H1 (cell line): ENCODE data around the gene SYN1. TPM values are rescaled to one million over a fixed set of nuclear protein-coding genes. Genes with fewer than 3 reads are reported as not detected.

Experiments
- CTCF ChIA-PET: fragments of 300-600 bp; sonication (Branson Sonifier 250); formaldehyde crosslinking; loops from one replicate; lab custom pipeline; 2021; ENCODE audit not compliant: partially characterized antibody; lab: Charles Lee
- POLR2A ChIA-PET: fragments of 300-600 bp; sonication (Branson Sonifier 250); formaldehyde crosslinking; loops from one replicate; lab custom pipeline; 2021; ENCODE audit warnings: inconsistent platforms; ENCODE audit not compliant: partially characterized antibody; lab: Charles Lee
- DNase-seq, 2 experiments: peaks; one replicate each; pipeline versions ENCODE4 v3.0.0 to v3.0.0-alpha.2; 2010 to 2022; ENCODE audit warnings: low spot score in 2 of 2, low read depth in 1 of 2, mixed read lengths in 1 of 2
- FAIRE-seq: peaks from 2 replicates; lab custom pipeline; 2011; peaks lifted over from hg19 to GRCh38; lab: Jason Lieb, UNC
- H2AFZ ChIP-seq: 2 replicates; pipeline ENCODE4 v1.8.1; 2012; ENCODE audit warnings: low read length, inconsistent platforms
- H2AK5ac ChIP-seq: 2 replicates; pipeline ENCODE4 v1.6.1; 2013; ENCODE audit warnings: low read depth, low read length
- H2BK120ac ChIP-seq: replicated peaks from 2 replicates; pipeline ENCODE3; 2013; ENCODE audit warnings: low read depth, low read length, inconsistent platforms
- H2BK12ac ChIP-seq: 2 replicates; pipeline ENCODE4 v1.6.1; 2013; ENCODE audit warnings: low read depth, low read length
- H2BK15ac ChIP-seq: 2 replicates; pipeline ENCODE4 v1.6.1; 2013; ENCODE audit warnings: low read length
- H2BK20ac ChIP-seq: 2 replicates; pipeline ENCODE4 v1.6.1; 2013; ENCODE audit warnings: low read length
- H2BK5ac ChIP-seq: 2 replicates; pipeline ENCODE4 v1.6.1; 2013; ENCODE audit warnings: low read depth, low read length
- H3K14ac ChIP-seq: 2 replicates; pipeline ENCODE4 v1.6.1; 2013; ENCODE audit warnings: inconsistent platforms; ENCODE audit not compliant: insufficient read length
- H3K18ac ChIP-seq: 2 replicates; pipeline ENCODE4 v1.6.1; 2013; ENCODE audit warnings: low read length; ENCODE audit errors: extremely low read depth
- H3K23ac ChIP-seq: 2 replicates; pipeline ENCODE4 v1.6.1; 2013; ENCODE audit warnings: inconsistent platforms; ENCODE audit not compliant: insufficient read length
- H3K23me2 ChIP-seq: 2 replicates; pipeline ENCODE4 v1.6.1; 2013; ENCODE audit warnings: low read depth, low read length
- H3K27ac ChIP-seq: 2 replicates; pipeline ENCODE4 v1.6.1; 2011; ENCODE audit warnings: low read depth, low read length, inconsistent platforms
- H3K27me3 ChIP-seq, 4 experiments: replicated peaks in 1 of 4; 1 replicate in 1 of 4; 2 replicates in 3 of 4; pipeline versions ENCODE4 v1.6.1 to v1.8.1; 2011 to 2013; ENCODE audit warnings: low read length in 3 of 4, mild to moderate bottlenecking in 3 of 4, inconsistent platforms in 2 of 4, mixed read lengths in 2 of 4, moderate library complexity in 1 of 4; ENCODE audit not compliant: control insufficient read depth in 3 of 4, insufficient read depth in 3 of 4; ENCODE audit errors: extremely low read depth in 1 of 4
- H3K36me3 ChIP-seq, 4 experiments: 2 replicates each; pipeline versions ENCODE4 v1.6.1 to v1.8.1; 2011 to 2013; ENCODE audit warnings: mild to moderate bottlenecking in 4 of 4, low read length in 3 of 4, moderate library complexity in 2 of 4, control low read depth in 1 of 4, inconsistent platforms in 1 of 4; ENCODE audit not compliant: insufficient read depth in 4 of 4, control insufficient read depth in 2 of 4
- H3K4ac ChIP-seq: replicated peaks from 2 replicates; pipeline ENCODE3; 2013; ENCODE audit warnings: low read length, low read depth, mixed read lengths, inconsistent platforms; ENCODE audit not compliant: insufficient read length
- H3K4me1 ChIP-seq, 4 experiments: replicated peaks in 1 of 4; 1 replicate in 1 of 4; 2 replicates in 3 of 4; pipeline versions ENCODE4 v1.6.1 to v1.8.1; 2011 to 2013; ENCODE audit warnings: low read length in 3 of 4, inconsistent platforms in 2 of 4, mixed read lengths in 1 of 4; ENCODE audit not compliant: insufficient read depth in 4 of 4, control insufficient read depth in 3 of 4
- H3K4me2 ChIP-seq, 2 experiments: 2 replicates each; pipeline versions ENCODE4 v1.6.1 to v1.8.1; 2011 to 2013; ENCODE audit warnings: low read depth in 2 of 2, low read length in 2 of 2, control low read depth in 1 of 2, inconsistent platforms in 1 of 2, mild to moderate bottlenecking in 1 of 2; ENCODE audit not compliant: insufficient read depth in 1 of 2
- H3K4me3 ChIP-seq, 4 experiments: fragments of 200-600, 300-600 bp in 1 of 4; sonication (generic), shearing (Covaris generic), sonication (Bioruptor Twin) in 1 of 4; 2 replicates each; pipeline versions ENCODE4 v1.5.1 to v1.8.1; 2011 to 2016; ENCODE audit warnings: low read length in 4 of 4, low read depth in 3 of 4, control low read depth in 2 of 4, inconsistent platforms in 2 of 4, mild to moderate bottlenecking in 2 of 4, mixed read lengths in 1 of 4, moderate library complexity in 1 of 4; ENCODE audit not compliant: insufficient read depth in 2 of 4; ENCODE audit errors: extremely low read depth in 1 of 4
- H3K56ac ChIP-seq: replicated peaks from 2 replicates; pipeline ENCODE3; 2013; ENCODE audit warnings: low read depth, mild to moderate bottlenecking, mixed read lengths, low read length, inconsistent platforms; ENCODE audit not compliant: insufficient read length
- H3K79me1 ChIP-seq: 2 replicates; pipeline ENCODE4 v1.6.1; 2013; ENCODE audit warnings: low read depth, low read length, control low read depth
- H3K79me2 ChIP-seq, 2 experiments: 2 replicates each; pipeline versions ENCODE4 v1.6.1 to v1.8.1; 2012 to 2013; ENCODE audit warnings: low read length in 2 of 2, mild to moderate bottlenecking in 2 of 2, inconsistent platforms in 1 of 2; ENCODE audit not compliant: insufficient read depth in 2 of 2, control insufficient read depth in 1 of 2
- H3K9ac ChIP-seq, 4 experiments: replicated peaks in 1 of 4; 1 replicate in 1 of 4; 2 replicates in 3 of 4; pipeline versions ENCODE4 v1.6.1 to v1.8.1; 2011 to 2013; ENCODE audit warnings: low read depth in 3 of 4, low read length in 3 of 4, control low read depth in 2 of 4, mild to moderate bottlenecking in 2 of 4, moderate library complexity in 2 of 4, inconsistent platforms in 1 of 4; ENCODE audit errors: extremely low read depth in 1 of 4
- H3K9me3 ChIP-seq, 2 experiments: 2 replicates each; pipeline versions ENCODE4 v1.6.1 to v1.8.1; 2012 to 2013; ENCODE audit warnings: mild to moderate bottlenecking in 2 of 2, moderate library complexity in 2 of 2, control low read depth in 1 of 2, inconsistent platforms in 1 of 2, low read depth in 1 of 2, low read length in 1 of 2, mixed read lengths in 1 of 2; ENCODE audit not compliant: insufficient read depth in 2 of 2
- H4K20me1 ChIP-seq, 2 experiments: replicated peaks in 1 of 2; 2 replicates each; pipeline versions ENCODE3 to v1.8.1; 2011 to 2013; ENCODE audit warnings: inconsistent platforms in 2 of 2, low read length in 2 of 2, mild to moderate bottlenecking in 1 of 2; ENCODE audit not compliant: insufficient read depth in 2 of 2, control insufficient read depth in 1 of 2
- H4K5ac ChIP-seq: 2 replicates; pipeline ENCODE4 v1.6.1; 2013; ENCODE audit warnings: low read length, low read depth, mixed read lengths, inconsistent platforms; ENCODE audit not compliant: insufficient read length
- H4K8ac ChIP-seq: 2 replicates; pipeline ENCODE4 v1.8.0; 2013; ENCODE audit warnings: mild to moderate bottlenecking, moderate library complexity, low read length, inconsistent platforms; ENCODE audit not compliant: insufficient read depth; ENCODE audit errors: extremely low read depth
- H4K91ac ChIP-seq: replicated peaks from 2 replicates; pipeline ENCODE3; 2013; ENCODE audit warnings: low read length, mixed read lengths, inconsistent platforms; ENCODE audit not compliant: insufficient read length
- SP2 ChIP-seq: IDR thresholded peaks from 2 replicates; pipeline ENCODE4 v1.6.1; 2012; ENCODE audit warnings: mild to moderate bottlenecking, low read length, inconsistent platforms
- WGBS, 2 experiments: shearing (Covaris generic) in 1 of 2; methylation state at CpG; one replicate each; pipeline versions ENCODE4 v1.1.6 to v1.1.7; 2013 to 2015; ENCODE audit warnings: low lambda C conversion rate in 2 of 2, mixed read lengths in 2 of 2, inconsistent platforms in 1 of 2, low coverage in 1 of 2, missing lambda C conversion rate in 1 of 2; ENCODE audit not compliant: insufficient replicate concordance in 2 of 2, insufficient coverage in 1 of 2, insufficient read length in 1 of 2; ENCODE audit errors: extremely low coverage in 1 of 2, missing lambda C conversion rate in 1 of 2; 5-methylcytosine and 5-hydroxymethylcytosine counted together
- polyA plus RNA-seq, 7 experiments: library from polyadenylated mRNA; depleted of rRNA in 3 of 7; stranded (reverse) in 5 of 7; unstranded in 2 of 7; fragments of >200 nt in 5 of 7; fragments of 200-250 nt in 2 of 7; gene quantifications; 1 replicate in 5 of 7; 2 replicates in 1 of 7; 4 replicates in 1 of 7; pipeline versions ENCODE4 v1.2.1 to v1.2.3, GENCODE V29; 2011 to 2013; ENCODE audit warnings: missing spikeins in 2 of 7, mixed read lengths in 2 of 7
- total RNA-seq: library from RNA; stranded (reverse); fragmentation: NEBNext Ultra II Directional; extraction: Animal tissue kit (Norgen Biotek cat#: 25700); gene quantifications from 2 replicates; pipeline ENCODE4 v1.2.1, GENCODE V29; 2021
- TF ChIP-seq, protein P1 (sequence below), 3 experiments: IDR thresholded peaks; 1 replicate in 2 of 3; 2 replicates in 1 of 3; pipeline versions ENCODE4 v1.5.1 to v1.6.1; 2011; ENCODE audit warnings: low read length in 3 of 3, mild to moderate bottlenecking in 3 of 3, inconsistent platforms in 2 of 3, low read depth in 1 of 3, moderate library complexity in 1 of 3; ENCODE audit not compliant: insufficient read depth in 1 of 3; ENCODE audit errors: control extremely low read depth in 1 of 3

The SYN1 gene
- total and polyA plus RNA-seq, 2 of the 8 experiments (the other 6 are each of a cell fraction or from before 2014, with no cell fraction given), result 2.1 to 14.1 TPM

DNA sequence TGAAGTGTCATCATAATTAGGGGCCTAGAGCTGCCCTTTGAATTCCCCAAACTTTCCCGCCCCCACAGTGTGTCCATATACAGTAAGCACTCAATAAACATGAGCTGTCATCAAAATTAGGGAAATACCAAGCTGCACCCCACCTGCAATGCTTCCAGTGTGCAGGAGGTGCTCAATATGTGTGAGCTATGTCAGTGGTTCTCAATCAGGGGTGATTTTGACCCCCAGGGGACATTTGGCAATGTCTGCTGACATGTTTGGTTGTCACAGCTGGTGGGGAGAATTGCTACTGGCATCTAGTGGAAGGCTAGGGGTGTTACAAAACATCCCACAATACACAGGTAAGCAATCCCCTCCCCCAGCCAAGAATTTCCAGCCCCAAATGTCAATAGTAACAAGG lies 9.3 kb upstream of the SYN1 start:
- H3K79me2 ChIP-seq, result no peaks in the 10 kb centered on the region
- H3K27me3 ChIP-seq, result no peaks in the 10 kb centered on the region
- H3K27ac ChIP-seq, result no peak overlapping the region
- H3K23me2 ChIP-seq, result no peaks in the 10 kb centered on the region
- H3K9me3 ChIP-seq, result no peaks in the 10 kb centered on the region
- peak; percentile 98 for FAIRE-seq
- H4K5ac ChIP-seq, result no peak overlapping the region
- H3K18ac ChIP-seq, result no peak overlapping the region
- no peaks in the 10 kb centered on the region for H3K79me1 ChIP-seq
- no peak overlapping the region for H2BK5ac ChIP-seq
- H4K8ac ChIP-seq, result no peak overlapping the region
- WGBS, 2 experiments, result 88% methylated on average over 1 of the region's 1 CpG; no CpG with 5 or more reads in 1 of the 2 experiments
- H2AFZ ChIP-seq, result no peak overlapping the region
- no peaks in the 10 kb centered on the region for H3K36me3 ChIP-seq
- no peak overlapping the region for H2BK15ac ChIP-seq
- H3K14ac ChIP-seq, result no peak overlapping the region
- no peak overlapping the region for H4K91ac ChIP-seq
- no peak overlapping the region for H2BK12ac ChIP-seq
- H3K23ac ChIP-seq, result no peak overlapping the region
- no peak overlapping the region for H2AK5ac ChIP-seq
- no peaks in the 10 kb centered on the region for H4K20me1 ChIP-seq
- H3K4ac ChIP-seq, result no peak overlapping the region
- no peak for DNase-seq
- H3K4me2 ChIP-seq, result no peak overlapping the region
- H3K4me3 ChIP-seq, result no peak overlapping the region
- ChIA-PET POLR2A (interaction anchor here (1.0 to 1.6 kb wide), 3 partner anchors 44 to 55 kb away, joined by 3 to 5 read pairs (median 3); no protein-coding TSS in a partner anchor), CTCF (interaction anchor here (0.6 to 1.3 kb wide), 9 partner anchors 8 to 67 kb away, joined by 3 to 12 read pairs (median 3); partner anchors contain the start of gene TIMP1)
- peaks cover 0 to 3% (median 0%) of the 10 kb centered on the region in 4 experiments; a peak in 4 of 7 replicates for H3K4me1 ChIP-seq
- no peak overlapping the region for H3K9ac ChIP-seq
- no peak overlapping the region for H2BK20ac ChIP-seq
- H3K56ac ChIP-seq, result no peak overlapping the region
- H2BK120ac ChIP-seq, result no peak overlapping the region
- TF ChIP-seq, protein P1, sequence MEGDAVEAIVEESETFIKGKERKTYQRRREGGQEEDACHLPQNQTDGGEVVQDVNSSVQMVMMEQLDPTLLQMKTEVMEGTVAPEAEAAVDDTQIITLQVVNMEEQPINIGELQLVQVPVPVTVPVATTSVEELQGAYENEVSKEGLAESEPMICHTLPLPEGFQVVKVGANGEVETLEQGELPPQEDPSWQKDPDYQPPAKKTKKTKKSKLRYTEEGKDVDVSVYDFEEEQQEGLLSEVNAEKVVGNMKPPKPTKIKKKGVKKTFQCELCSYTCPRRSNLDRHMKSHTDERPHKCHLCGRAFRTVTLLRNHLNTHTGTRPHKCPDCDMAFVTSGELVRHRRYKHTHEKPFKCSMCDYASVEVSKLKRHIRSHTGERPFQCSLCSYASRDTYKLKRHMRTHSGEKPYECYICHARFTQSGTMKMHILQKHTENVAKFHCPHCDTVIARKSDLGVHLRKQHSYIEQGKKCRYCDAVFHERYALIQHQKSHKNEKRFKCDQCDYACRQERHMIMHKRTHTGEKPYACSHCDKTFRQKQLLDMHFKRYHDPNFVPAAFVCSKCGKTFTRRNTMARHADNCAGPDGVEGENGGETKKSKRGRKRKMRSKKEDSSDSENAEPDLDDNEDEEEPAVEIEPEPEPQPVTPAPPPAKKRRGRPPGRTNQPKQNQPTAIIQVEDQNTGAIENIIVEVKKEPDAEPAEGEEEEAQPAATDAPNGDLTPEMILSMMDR (IDR thresholded peaks at IDR 0.05; ENCODE audit: control extremely low read depth in 1 of 3, insufficient read depth in 1 of 3, low read depth in 1 of 3, low read length in 3 of 3), result peak in 2 of 3 experiments; percentile 48 to 55; a peak in 3 of 4 replicates
- no peak for TF ChIP-seq SP2
